ENCODE results near the gene TATDN2. TPM values are rescaled to one million over a fixed set of nuclear protein-coding genes. Genes with fewer than 3 reads are reported as not detected.

Gene TATDN2
- total RNA-seq, 5 donors from 2014 or later (not counting 1 experiment from before 2014, with no cell fraction given) = 58.9 to 82.3 (median 79.9) TPM

DNA sequence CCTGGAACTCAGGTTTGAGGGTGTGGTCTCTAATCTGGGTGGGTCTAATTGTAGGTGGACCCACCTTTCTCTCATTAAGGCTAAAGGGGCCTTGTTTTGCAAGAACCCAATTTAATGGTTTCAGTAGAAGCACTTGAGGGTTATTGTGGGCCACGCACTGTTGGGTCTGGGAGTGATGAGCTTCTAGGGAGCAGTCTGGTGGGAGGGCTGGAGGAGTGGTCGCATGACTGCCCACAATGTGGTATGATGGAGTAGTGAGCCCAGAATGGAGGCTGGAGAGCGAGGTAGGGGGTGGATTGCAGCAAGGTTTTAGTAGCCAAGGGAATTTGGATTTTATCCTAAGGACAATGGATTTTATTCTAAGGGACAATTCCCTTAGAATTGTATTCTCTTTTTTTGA is 2.7 kb downstream of the TATDN2 start:
- POLR2A ChIA-PET = interaction anchor here in 1 of 2 donors (0.6 kb wide), 1 partner anchor 12 kb away, joined by 7 read pairs; no protein-coding TSS in a partner anchor
- Mint-ChIP-seq H3K36me3 (peaks cover 35% of the 10 kb centered on the region), H3K27ac (peak overlapping the region; percentile 93 to 97), H3K27me3 (no peaks in the 10 kb centered on the region), H3K9me3 (peaks cover 0 to 3% (median 3%) of the 10 kb centered on the region in 3 donors), H3K4me3 (peak overlapping the region; percentile 92 to 99 (median 97)), H3K4me1 (peaks cover 71 to 78% (median 74%) of the 10 kb centered on the region in 3 donors)
- no peaks in the 10 kb centered on the region for H3K27me3 ChIP-seq (replicated peaks in 1 of 2; ENCODE audit: control insufficient read depth in 2 of 2, extremely low read depth in 1 of 2, insufficient read depth in 2 of 2, low read length in 1 of 2)
- ATAC-seq (replicated peaks in 1 of 4) (no peak), DNase-seq (no peak)
- peak overlapping the region; percentile 13 for H3K27ac ChIP-seq (ENCODE audit: low read length)
- CTCF ChIA-PET = interaction anchor here (0.6 to 1.7 kb wide), 3 partner anchors 13 to 80 kb away, joined by 3 to 11 read pairs (median 8); no protein-coding TSS in a partner anchor
- H3K36me3 ChIP-seq (ENCODE audit: control insufficient read depth in 2 of 2, extremely low read depth in 1 of 2, insufficient read depth in 1 of 2, low read length in 1 of 2) = peaks cover 4 to 30% of the 10 kb centered on the region in 2 donors
- WGBS (ENCODE audit: insufficient coverage) = 78% methylated on average over 3 of the region's 3 CpGs
- no peak overlapping the region for H3K4me3 ChIP-seq (ENCODE audit: control insufficient read depth in 1 of 2, extremely low read depth in 1 of 2, low read length in 1 of 2)
- peaks cover 19 to 70% of the 10 kb centered on the region in 2 experiments for H3K4me1 ChIP-seq (ENCODE audit: control insufficient read depth in 1 of 2, extremely low read depth in 1 of 2, insufficient read depth in 2 of 2, low read length in 2 of 2)
- H3K9me3 ChIP-seq = no peaks in the 10 kb centered on the region

DNA sequence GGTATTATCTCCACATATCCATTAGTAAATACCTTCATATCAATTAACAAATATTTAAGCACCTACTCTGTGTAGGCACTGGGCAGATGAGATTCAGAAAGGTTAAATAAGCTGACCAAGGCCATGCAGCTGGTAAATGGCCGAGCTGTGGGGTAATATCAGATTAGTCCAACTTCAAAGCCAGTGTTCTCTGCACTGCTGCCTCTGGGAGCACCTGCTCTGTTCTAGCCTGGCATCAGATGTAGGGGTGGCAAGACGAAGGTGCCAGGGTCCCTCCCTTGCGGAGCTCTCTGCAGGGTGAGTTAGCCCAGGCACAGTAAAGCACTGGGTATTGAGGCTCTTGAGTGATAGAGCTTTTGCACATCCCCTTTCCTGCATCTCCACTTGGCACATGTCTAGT is 5.5 kb downstream of the TATDN2 start:
- Mint-ChIP-seq H3K4me3 (peak overlapping the region in 1 of 3 donors; percentile 43), H3K27ac (peak overlapping the region; percentile 78 to 79), H3K36me3 (peaks cover 40% of the 10 kb centered on the region), H3K9me3 (no peaks in the 10 kb centered on the region), H3K27me3 (no peaks in the 10 kb centered on the region), H3K4me1 (peaks cover 75 to 82% (median 80%) of the 10 kb centered on the region in 3 donors)
- H3K4me3 ChIP-seq (ENCODE audit: control insufficient read depth in 1 of 2, extremely low read depth in 1 of 2, low read length in 1 of 2) = no peak overlapping the region
- H3K27me3 ChIP-seq (replicated peaks in 1 of 2; ENCODE audit: control insufficient read depth in 2 of 2, extremely low read depth in 1 of 2, insufficient read depth in 2 of 2, low read length in 1 of 2) = no peaks in the 10 kb centered on the region
- ChIA-PET CTCF (interaction anchor here in 1 of 2 donors (0.5 kb wide), 1 partner anchor 271 kb away, joined by 3 read pairs; no protein-coding TSS in a partner anchor), POLR2A (interaction anchor here in 1 of 2 donors (0.6 kb wide), 1 partner anchor 11 kb away, joined by 3 read pairs; no protein-coding TSS in a partner anchor)
- H3K36me3 ChIP-seq (ENCODE audit: control insufficient read depth in 2 of 2, extremely low read depth in 1 of 2, insufficient read depth in 1 of 2, low read length in 1 of 2) = peaks cover 8 to 36% of the 10 kb centered on the region in 2 donors
- WGBS (ENCODE audit: insufficient coverage) = 100% methylated on average over 1 of the region's 3 CpGs
- H3K27ac ChIP-seq (ENCODE audit: low read length) = no peak overlapping the region
- no peaks in the 10 kb centered on the region for H3K9me3 ChIP-seq
- no peak for ATAC-seq (replicated peaks in 1 of 4)
- peaks cover 17 to 63% of the 10 kb centered on the region in 2 experiments for H3K4me1 ChIP-seq (ENCODE audit: control insufficient read depth in 1 of 2, extremely low read depth in 1 of 2, insufficient read depth in 2 of 2, low read length in 2 of 2)
- no peak for DNase-seq

DNA sequence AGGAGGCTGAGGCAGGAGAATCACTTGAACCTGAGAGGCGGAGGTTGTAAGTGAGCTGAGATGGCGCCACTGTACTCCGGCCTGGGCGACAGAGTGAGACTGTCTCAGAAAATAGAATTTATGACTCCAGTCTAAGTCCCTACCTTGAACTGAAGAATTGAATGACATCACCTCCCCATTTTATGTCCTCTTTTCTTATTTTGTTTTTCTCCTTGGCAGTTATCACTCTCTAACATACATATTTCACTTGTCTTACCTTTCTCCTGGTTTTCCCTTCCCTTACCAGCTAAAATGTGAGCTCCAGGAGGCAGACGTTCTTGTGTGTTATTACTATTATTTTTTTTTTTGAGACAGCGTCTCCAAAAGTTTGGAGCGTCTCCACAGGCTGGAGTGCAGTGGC is 7.6 kb downstream of the TATDN2 start:
- CTCF ChIA-PET = interaction anchor here (0.6 to 1.5 kb wide), 2 partner anchors 8 to 293 kb away, joined by 4 to 5 read pairs; no protein-coding TSS in a partner anchor
- Histone ChIP-seq H3K4me1 (ENCODE audit: control insufficient read depth in 1 of 2, extremely low read depth in 1 of 2, insufficient read depth in 2 of 2, low read length in 2 of 2) (peaks cover 5 to 63% of the 10 kb centered on the region in 2 experiments), H3K4me3 (ENCODE audit: control insufficient read depth in 1 of 2, extremely low read depth in 1 of 2, low read length in 1 of 2) (no peak overlapping the region), H3K27ac (ENCODE audit: low read length) (no peak overlapping the region), H3K36me3 (ENCODE audit: control insufficient read depth in 2 of 2, extremely low read depth in 1 of 2, insufficient read depth in 1 of 2, low read length in 1 of 2) (peaks cover 8 to 54% of the 10 kb centered on the region in 2 donors), H3K9me3 (no peaks in the 10 kb centered on the region), H3K27me3 (replicated peaks in 1 of 2; ENCODE audit: control insufficient read depth in 2 of 2, extremely low read depth in 1 of 2, insufficient read depth in 2 of 2, low read length in 1 of 2) (no peaks in the 10 kb centered on the region)
- DNase-seq (no peak), ATAC-seq (replicated peaks in 1 of 4) (no peak)
- Mint-ChIP-seq H3K4me1 (peaks cover 77 to 83% (median 80%) of the 10 kb centered on the region in 3 donors), H3K36me3 (peaks cover 54% of the 10 kb centered on the region), H3K27me3 (no peaks in the 10 kb centered on the region), H3K27ac (peak overlapping the region; percentile 41 to 79), H3K9me3 (no peaks in the 10 kb centered on the region), H3K4me3 (peak overlapping the region in 1 of 3 donors; percentile 10)
- no CpG with 5 or more reads among the region's 7 CpGs for WGBS (ENCODE audit: insufficient coverage)
- POLR2A ChIA-PET = interaction anchor here (0.6 to 0.7 kb wide), 2 partner anchors 89 to 323 kb away, joined by 3 to 4 read pairs; no protein-coding TSS in a partner anchor

DNA sequence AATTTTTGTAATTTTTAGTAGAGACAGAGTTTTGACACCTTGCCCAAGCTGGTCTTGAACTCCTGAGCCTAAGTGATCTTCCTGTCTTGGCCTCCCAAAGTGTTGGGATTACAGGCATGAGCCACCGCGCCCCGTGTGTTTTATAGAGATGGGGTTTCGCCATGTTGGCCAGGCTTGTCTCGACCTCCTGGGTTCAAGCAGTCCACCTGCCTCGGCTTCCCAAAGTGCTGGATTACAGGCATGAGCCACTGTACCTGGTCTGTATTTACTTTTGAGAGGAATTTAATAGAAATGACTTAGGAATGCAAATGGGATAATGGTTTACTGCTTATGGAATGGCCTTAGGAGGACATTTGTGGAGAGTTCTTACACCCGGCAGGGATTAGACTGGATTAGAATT is 10.8 kb downstream of the TATDN2 start:
- H3K4me1 Mint-ChIP-seq = peaks cover 82 to 84% (median 84%) of the 10 kb centered on the region in 3 donors

DNA sequence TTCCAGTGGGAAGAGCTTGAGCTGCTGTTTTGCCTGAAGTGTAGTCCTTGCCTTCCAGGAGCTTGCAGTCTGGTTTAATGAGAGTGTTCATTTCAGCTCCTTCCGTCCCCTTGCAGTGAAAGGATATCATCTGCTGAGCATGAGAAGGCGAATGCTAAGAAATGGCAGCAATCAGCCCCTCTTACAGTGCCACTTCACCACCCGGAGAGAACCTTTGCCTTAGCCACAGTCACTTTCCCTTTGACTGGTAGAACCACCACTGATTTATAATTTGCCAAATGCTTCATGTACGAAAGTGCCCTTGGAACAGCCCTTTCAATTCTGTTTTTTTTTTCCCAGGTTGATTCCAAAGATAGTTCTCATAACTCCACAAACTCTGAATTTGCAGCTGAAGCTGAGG is 11.5 kb downstream of the TATDN2 start:
- H3K4me3 Mint-ChIP-seq = no peak overlapping the region
- DNase-seq = no peak
- no peak for ATAC-seq (replicated peaks in 1 of 4)
- H3K9me3 ChIP-seq = no peaks in the 10 kb centered on the region
- no peaks in the 10 kb centered on the region for H3K27me3 ChIP-seq (replicated peaks in 1 of 2; ENCODE audit: control insufficient read depth in 2 of 2, extremely low read depth in 1 of 2, insufficient read depth in 2 of 2, low read length in 1 of 2)
- H3K36me3 Mint-ChIP-seq = peaks cover 58% of the 10 kb centered on the region
- H3K27me3 Mint-ChIP-seq = no peaks in the 10 kb centered on the region
- no peak overlapping the region for H3K4me3 ChIP-seq (ENCODE audit: control insufficient read depth in 1 of 2, extremely low read depth in 1 of 2, low read length in 1 of 2)
- 58% methylated on average over 2 of the region's 4 CpGs for WGBS (ENCODE audit: insufficient coverage)
- POLR2A ChIA-PET = interaction anchor here in 1 of 2 donors (0.6 kb wide), 1 partner anchor 12 kb away, joined by 3 read pairs; the partner anchor contains the start of gene TATDN2
- peak overlapping the region; percentile 19 for H3K27ac ChIP-seq (ENCODE audit: low read length)
- H3K4me1 Mint-ChIP-seq = peaks cover 81 to 84% (median 84%) of the 10 kb centered on the region in 3 donors
- H3K27ac Mint-ChIP-seq = peak overlapping the region; percentile 79 to 90
- peaks cover 15 to 52% of the 10 kb centered on the region in 2 experiments for H3K4me1 ChIP-seq (ENCODE audit: control insufficient read depth in 1 of 2, extremely low read depth in 1 of 2, insufficient read depth in 2 of 2, low read length in 2 of 2)
- CTCF ChIA-PET = no interaction called here
- peaks cover 8 to 48% of the 10 kb centered on the region in 2 donors for H3K36me3 ChIP-seq (ENCODE audit: control insufficient read depth in 2 of 2, extremely low read depth in 1 of 2, insufficient read depth in 1 of 2, low read length in 1 of 2)
- H3K9me3 Mint-ChIP-seq = no peaks in the 10 kb centered on the region

More for the DNA sequence above, 10.8 kb downstream of the TATDN2 start:
- H3K27me3 ChIP-seq (replicated peaks in 1 of 2; ENCODE audit: control insufficient read depth in 2 of 2, extremely low read depth in 1 of 2, insufficient read depth in 2 of 2, low read length in 1 of 2) = no peaks in the 10 kb centered on the region
- Mint-ChIP-seq H3K27me3 (no peaks in the 10 kb centered on the region), H3K4me3 (no peak overlapping the region), H3K9me3 (no peaks in the 10 kb centered on the region), H3K36me3 (peaks cover 58% of the 10 kb centered on the region), H3K27ac (peak overlapping the region; percentile 79 to 90)
- no peak overlapping the region for H3K4me3 ChIP-seq (ENCODE audit: control insufficient read depth in 1 of 2, extremely low read depth in 1 of 2, low read length in 1 of 2)
- ChIA-PET CTCF (no interaction called here), POLR2A (interaction anchor here in 1 of 2 donors (0.6 kb wide), 1 partner anchor 144 kb away, joined by 7 read pairs; no protein-coding TSS in a partner anchor)
- no peak for ATAC-seq (replicated peaks in 1 of 4)
- H3K9me3 ChIP-seq = no peaks in the 10 kb centered on the region
- peaks cover 10 to 54% of the 10 kb centered on the region in 2 experiments for H3K4me1 ChIP-seq (ENCODE audit: control insufficient read depth in 1 of 2, extremely low read depth in 1 of 2, insufficient read depth in 2 of 2, low read length in 2 of 2)
- no peak for DNase-seq
- WGBS (ENCODE audit: insufficient coverage) = 86% methylated on average over 5 of the region's 7 CpGs
- H3K27ac ChIP-seq (ENCODE audit: low read length) = no peak overlapping the region
- H3K36me3 ChIP-seq (ENCODE audit: control insufficient read depth in 2 of 2, extremely low read depth in 1 of 2, insufficient read depth in 1 of 2, low read length in 1 of 2) = peaks cover 8 to 49% of the 10 kb centered on the region in 2 donors

DNA sequence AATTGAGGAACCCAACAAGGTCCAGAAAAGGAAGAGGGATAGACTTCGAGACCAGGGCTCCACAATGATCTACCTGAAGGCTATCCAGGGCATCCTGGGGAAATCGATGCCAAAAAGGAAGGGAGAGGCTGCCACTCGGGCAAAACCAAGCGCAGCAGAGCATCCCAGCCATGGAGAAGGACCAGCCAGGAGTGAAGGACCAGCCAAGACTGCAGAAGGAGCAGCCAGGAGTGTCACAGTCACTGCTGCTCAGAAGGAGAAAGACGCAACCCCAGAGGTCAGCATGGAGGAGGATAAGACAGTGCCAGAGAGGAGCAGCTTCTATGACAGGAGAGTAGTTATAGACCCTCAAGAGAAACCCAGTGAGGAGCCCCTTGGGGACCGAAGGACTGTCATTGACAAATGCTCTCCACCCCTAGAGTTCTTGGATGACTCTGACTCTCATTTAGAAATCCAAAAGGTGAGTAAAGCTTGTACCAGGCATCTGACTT is 12.0 kb downstream of the TATDN2 start:
- H3K4me1 Mint-ChIP-seq = peaks cover 80 to 83% (median 82%) of the 10 kb centered on the region in 3 donors
- ATAC-seq (replicated peaks in 1 of 4) (no peak), DNase-seq (no peak)
- Histone ChIP-seq H3K27ac (ENCODE audit: low read length) (peak overlapping the region; percentile 19), H3K36me3 (ENCODE audit: control insufficient read depth in 2 of 2, extremely low read depth in 1 of 2, insufficient read depth in 1 of 2, low read length in 1 of 2) (peaks cover 8 to 44% of the 10 kb centered on the region in 2 donors), H3K4me1 (ENCODE audit: control insufficient read depth in 1 of 2, extremely low read depth in 1 of 2, insufficient read depth in 2 of 2, low read length in 2 of 2) (peaks cover 15 to 52% of the 10 kb centered on the region in 2 experiments), H3K4me3 (ENCODE audit: control insufficient read depth in 1 of 2, extremely low read depth in 1 of 2, low read length in 1 of 2) (no peak overlapping the region), H3K9me3 (no peaks in the 10 kb centered on the region), H3K27me3 (replicated peaks in 1 of 2; ENCODE audit: control insufficient read depth in 2 of 2, extremely low read depth in 1 of 2, insufficient read depth in 2 of 2, low read length in 1 of 2) (no peaks in the 10 kb centered on the region)
- H3K9me3 Mint-ChIP-seq = no peaks in the 10 kb centered on the region
- WGBS (ENCODE audit: insufficient coverage) = 85% methylated on average over 4 of the region's 6 CpGs
- H3K27ac Mint-ChIP-seq = peak overlapping the region; percentile 79 to 90
- no peaks in the 10 kb centered on the region for H3K27me3 Mint-ChIP-seq
- H3K4me3 Mint-ChIP-seq = no peak overlapping the region
- H3K36me3 Mint-ChIP-seq = peaks cover 57% of the 10 kb centered on the region
- ChIA-PET POLR2A (interaction anchor here in 1 of 2 donors (0.6 kb wide), 1 partner anchor 12 kb away, joined by 3 read pairs; the partner anchor contains the start of gene TATDN2), CTCF (no interaction called here)

Data from T-cell (primary cell).